Keratinocyte (primary cell): ENCODE measurements around the gene SLIT3. TPM values are rescaled to one million over a fixed set of nuclear protein-coding genes. Genes with fewer than 3 reads are reported as not detected.

Experiments
- DNase-seq: peaks from one replicate; pipeline ENCODE4 v3.0.0-alpha.2; 2011; ENCODE audit warnings: low read depth, missing footprints, low spot score
- FAIRE-seq: peaks from 2 replicates; lab custom pipeline; 2011; peaks lifted over from hg19 to GRCh38; lab: Jason Lieb, UNC
- H2AFZ ChIP-seq: 2 replicates; pipeline ENCODE4 v1.6.0; 2012; ENCODE audit warnings: low read length, control low read depth, inconsistent platforms; ENCODE audit not compliant: control insufficient read depth
- H3K27ac ChIP-seq: 2 replicates; pipeline ENCODE4 v1.5.1; 2011; ENCODE audit warnings: low read length; ENCODE audit not compliant: control insufficient read depth, insufficient read depth
- H3K27me3 ChIP-seq: 3 replicates; pipeline ENCODE4 v1.6.0; 2011; ENCODE audit warnings: low read length; ENCODE audit not compliant: control insufficient read depth, insufficient read depth; ENCODE audit errors: extremely low read depth
- H3K36me3 ChIP-seq, 2 experiments: 2 replicates in 1 of 2; 3 replicates in 1 of 2; pipeline ENCODE4 v1.5.1; 2011; ENCODE audit warnings: low read length in 2 of 2, mild to moderate bottlenecking in 1 of 2; ENCODE audit not compliant: control insufficient read depth in 2 of 2, insufficient read depth in 2 of 2; ENCODE audit errors: extremely low read depth in 1 of 2
- H3K4me1 ChIP-seq: 3 replicates; pipeline ENCODE4 v1.5.1; 2011; ENCODE audit warnings: low read length; ENCODE audit not compliant: control insufficient read depth, insufficient read depth; ENCODE audit errors: extremely low read depth
- H3K4me2 ChIP-seq: 3 replicates; pipeline ENCODE4 v1.6.0; 2011; ENCODE audit warnings: low read depth, low read length; ENCODE audit not compliant: control insufficient read depth, insufficient read depth; ENCODE audit errors: extremely low read depth
- H3K4me3 ChIP-seq, 3 experiments: fragments of 200-600 bp in 1 of 3; sonication (generic) in 1 of 3; 2 replicates in 2 of 3; 3 replicates in 1 of 3; pipeline ENCODE4 v1.5.1; 2011 to 2016; ENCODE audit warnings: low read length in 3 of 3, mild to moderate bottlenecking in 3 of 3, control low read depth in 2 of 3, inconsistent platforms in 1 of 3, low read depth in 1 of 3, mixed read lengths in 1 of 3, mixed run types in 1 of 3, moderate library complexity in 1 of 3; ENCODE audit not compliant: control insufficient read depth in 2 of 3, insufficient read depth in 2 of 3; ENCODE audit errors: extremely low read depth in 1 of 3
- H3K79me2 ChIP-seq: 2 replicates; pipeline ENCODE4 v1.6.0; 2012; ENCODE audit warnings: low read length; ENCODE audit not compliant: control insufficient read depth, insufficient read depth
- H3K9ac ChIP-seq: 3 replicates; pipeline ENCODE4 v1.6.0; 2011; ENCODE audit warnings: low read length; ENCODE audit not compliant: control insufficient read depth, insufficient read depth; ENCODE audit errors: extremely low read depth
- H3K9me1 ChIP-seq: 3 replicates; pipeline ENCODE4 v1.6.0; 2011; ENCODE audit warnings: low read length; ENCODE audit not compliant: control insufficient read depth, insufficient read depth; ENCODE audit errors: extremely low read depth
- H3K9me3 ChIP-seq: 2 replicates; pipeline ENCODE4 v1.5.1; 2012; ENCODE audit warnings: low read depth, low read length; ENCODE audit not compliant: control insufficient read depth
- H4K20me1 ChIP-seq: 3 replicates; pipeline ENCODE4 v1.6.0; 2011; ENCODE audit warnings: low read length; ENCODE audit not compliant: control insufficient read depth, insufficient read depth; ENCODE audit errors: extremely low read depth
- CTCF ChIP-seq, 3 experiments: IDR thresholded peaks in 1 of 3; conservative IDR thresholded peaks in 1 of 3; optimal IDR thresholded peaks in 1 of 3; 2 replicates in 2 of 3; 3 replicates in 1 of 3; pipeline versions ENCODE3 to v1.5.1; 2011; ENCODE audit warnings: low read length in 3 of 3, mild to moderate bottlenecking in 3 of 3, moderate library complexity in 2 of 3, control low read depth in 1 of 3, inconsistent platforms in 1 of 3; ENCODE audit not compliant: insufficient read depth in 2 of 3; ENCODE audit errors: extremely low read depth in 1 of 3
- EZH2 ChIP-seq: IDR thresholded peaks from one replicate; pipeline ENCODE4 v1.6.1; 2012; ENCODE audit warnings: inconsistent platforms, mild to moderate bottlenecking, low read length, moderate library complexity
- dilution Hi-C: fragments of 300-500 bp; cut with MboI; formaldehyde crosslinking; loops from one replicate; pipeline ENCODE4 v1.7.0; 2020; ENCODE audit warnings: low sequenced_read_pairs; ENCODE audit not compliant: extremely low pct_ligation_motif_present
- polyA plus RNA-seq, 5 experiments: library from polyadenylated mRNA; depleted of rRNA in 3 of 5; stranded (reverse) in 3 of 5; stranded (forward) in 1 of 5; unstranded in 1 of 5; fragments of >200 nt; gene quantifications; 1 replicate in 1 of 5; 2 replicates in 3 of 5; 3 replicates in 1 of 5; pipeline versions ENCODE4 v1.2.1 to v1.2.3, GENCODE V29; 2011 to 2012; ENCODE audit warnings: missing spikeins in 2 of 5, low read depth in 1 of 5, low replicate concordance in 1 of 5

SLIT3 gene
- polyA plus RNA-seq, 1 donor (not counting 4 experiments of a cell fraction or from before 2014, with no cell fraction given): 2.4 TPM

GRCh38 chr5:168786147-168786546, 514.8 kb downstream of the SLIT3 start:
- DNase-seq (no peak), FAIRE-seq (no peak)
- Histone ChIP-seq H3K79me2 (no peaks in the 10 kb centered on the region), H3K27ac (no peak overlapping the region), H3K27me3 (no peaks in the 10 kb centered on the region), H3K4me1 (no peaks in the 10 kb centered on the region), H3K4me2 (no peak overlapping the region), H2AFZ (no peak overlapping the region), H4K20me1 (no peaks in the 10 kb centered on the region), H3K9me1 (no peaks in the 10 kb centered on the region), H3K9me3 (no peaks in the 10 kb centered on the region), H3K9ac (no peak overlapping the region), H3K4me3 (no peak overlapping the region), H3K36me3 (no peaks in the 10 kb centered on the region)
- dilution Hi-C loops: no loop called here
- no peak for TF ChIP-seq EZH2
- no peak for TF ChIP-seq CTCF (optimal IDR thresholded peaks at IDR 0.05 in 1 of 3, IDR thresholded peaks at IDR 0.05 in 1 of 3, conservative IDR thresholded peaks at IDR 0.05 in 1 of 3; ENCODE audit: extremely low read depth in 1 of 3, insufficient read depth in 2 of 3, low read length in 3 of 3)

DNA sequence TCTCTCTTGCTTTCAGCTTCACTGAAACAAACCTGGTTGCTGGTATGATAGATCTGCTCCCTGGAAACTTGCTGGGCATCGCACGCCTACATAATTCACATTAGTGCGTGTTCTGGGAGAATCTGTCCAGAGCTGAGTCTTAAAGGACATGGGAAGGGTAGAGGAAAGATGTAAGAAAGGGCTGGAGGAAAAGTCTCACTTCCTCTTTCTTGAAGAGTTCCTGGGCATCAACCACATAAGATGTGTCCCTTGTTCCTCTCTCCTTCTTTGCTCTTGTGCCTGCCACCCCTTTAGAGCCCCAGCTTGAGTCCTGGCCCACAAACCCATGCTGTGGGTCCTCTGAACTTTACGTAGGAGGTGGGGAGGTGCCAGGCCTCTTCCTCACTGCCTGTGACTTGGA, 516.5 kb downstream of the SLIT3 start:
- Histone ChIP-seq H3K79me2 (no peaks in the 10 kb centered on the region), H4K20me1 (no peaks in the 10 kb centered on the region), H2AFZ (no peak overlapping the region), H3K9me3 (no peaks in the 10 kb centered on the region), H3K4me1 (no peaks in the 10 kb centered on the region), H3K27ac (no peak overlapping the region), H3K27me3 (no peaks in the 10 kb centered on the region), H3K9ac (no peak overlapping the region), H3K4me2 (no peak overlapping the region), H3K9me1 (no peaks in the 10 kb centered on the region), H3K36me3 (no peaks in the 10 kb centered on the region), H3K4me3 (no peak overlapping the region)
- TF ChIP-seq CTCF (optimal IDR thresholded peaks at IDR 0.05 in 1 of 3, IDR thresholded peaks at IDR 0.05 in 1 of 3, conservative IDR thresholded peaks at IDR 0.05 in 1 of 3; ENCODE audit: extremely low read depth in 1 of 3, insufficient read depth in 2 of 3, low read length in 3 of 3) (no peak), EZH2 (no peak)
- DNase-seq (no peak), FAIRE-seq (no peak)
- dilution Hi-C loops: no loop called here
